Kidney (tissue), 14 donors: ENCODE measurements around the gene RARRES1. TPM values are rescaled to one million over a fixed set of nuclear protein-coding genes. Genes with fewer than 3 reads are reported as not detected.

Source experiments
- DNase-seq, 5 donors: peaks; one replicate each; pipeline ENCODE4 v3.0.0-alpha.2; 2013 to 2020
- FAIRE-seq: peaks from 2 replicates; lab custom pipeline; 2012; peaks lifted over from hg19 to GRCh38; lab: Jason Lieb, UNC
- H3K27ac ChIP-seq, 2 donors: one replicate each; pipeline ENCODE4 v1.7.0; 2013; ENCODE audit warnings: low read depth in 2 of 2, low read length in 2 of 2, inconsistent platforms in 1 of 2
- H3K27me3 ChIP-seq: one replicate; pipeline ENCODE4 v1.7.1; 2013; ENCODE audit warnings: low read length, inconsistent platforms; ENCODE audit not compliant: control insufficient read depth, insufficient read depth
- H3K36me3 ChIP-seq, 3 donors: one replicate each; pipeline versions ENCODE4 v1.7.0 to v1.7.1; 2013; ENCODE audit warnings: low read length in 3 of 3, control low read depth in 1 of 3, inconsistent platforms in 1 of 3; ENCODE audit not compliant: insufficient read depth in 3 of 3, control insufficient read depth in 2 of 3
- H3K4me1 ChIP-seq, 3 donors: one replicate each; pipeline versions ENCODE4 v1.7.0 to v1.7.1; 2013; ENCODE audit warnings: low read length in 3 of 3, inconsistent platforms in 1 of 3, low read depth in 1 of 3; ENCODE audit not compliant: control insufficient read depth in 2 of 3, insufficient read depth in 2 of 3
- H3K4me3 ChIP-seq, 3 donors: one replicate each; pipeline versions ENCODE4 v1.7.0 to v1.8.1; 2013; ENCODE audit warnings: low read length in 3 of 3, control low read depth in 1 of 3, inconsistent platforms in 1 of 3
- H3K9ac ChIP-seq, 3 donors: one replicate each; pipeline versions ENCODE4 v1.7.0 to v1.7.1; 2013; ENCODE audit warnings: low read length in 3 of 3, control low read depth in 1 of 3, inconsistent platforms in 1 of 3
- H3K9me3 ChIP-seq, 3 donors: one replicate each; pipeline versions ENCODE4 v1.7.0 to v1.7.1; 2013; ENCODE audit warnings: low read length in 3 of 3, control low read depth in 1 of 3, inconsistent platforms in 1 of 3; ENCODE audit not compliant: control insufficient read depth in 2 of 3, insufficient read depth in 1 of 3
- CTCF ChIP-seq: IDR thresholded peaks from 3 replicates; pipeline ENCODE4 v1.5.1; 2012; ENCODE audit warnings: mild to moderate bottlenecking, moderate library complexity, borderline replicate concordance; ENCODE audit not compliant: insufficient read depth; ENCODE audit errors: extremely low read depth
- intact Hi-C: fragments of 100-400 bp; cut with DNase I; formaldehyde crosslinking; loops from one replicate; pipeline ENCODE4 v1.11.1; 2022
- polyA plus RNA-seq: library from polyadenylated mRNA; stranded (reverse); fragments of 350-450 nt; fragmentation: Illumina TruSeq; extraction: RNeasy Lipid Tissue Mini Kit (QIAGEN cat#74804); gene quantifications from one replicate; pipeline ENCODE4 v1.2.3, GENCODE V29; 2014; ENCODE audit warnings: low read depth, low replicate concordance; ENCODE audit not compliant: insufficient read depth
- total RNA-seq: library from RNA; stranded (reverse); fragmentation: NEBNext Ultra II Directional; extraction: Animal tissue kit (Norgen Biotek cat#: 25700); gene quantifications from one replicate; pipeline ENCODE4 v1.2.1, GENCODE V29; 2021
- donor health status: control.
- donor health status: control.
- donor health status: control.
- donor health status: control.
- donor health status: control.
- donor health status: DM: yes; HTN: yes; CAD: no.
- donor health status: Normal renal cell carcinoma (clear cell type).

Gene RARRES1
- total and polyA plus RNA-seq, 2 donors from 2014 or later, result 10.3 to 94.0 TPM

- Histone ChIP-seq H3K36me3 (no peaks in the 10 kb centered on the region), H3K9me3 (no peaks in the 10 kb centered on the region), H3K4me1 (peaks cover 0 to 4% (median 0%) of the 10 kb centered on the region in 3 donors), H3K27me3 (no peaks in the 10 kb centered on the region), H3K9ac (no peak overlapping the region), H3K4me3 (no peak overlapping the region), H3K27ac (no peak overlapping the region)
- intact Hi-C loops, result no loop called here
- TF ChIP-seq CTCF, result no peak
- FAIRE-seq (no peak), DNase-seq (no peak)
Measured at GRCh38 chr3:158753854-158754253, 21.6 kb upstream of the RARRES1 start.

- no peak for FAIRE-seq
- H3K9me3 ChIP-seq, result no peaks in the 10 kb centered on the region
- no peak overlapping the region for H3K4me3 ChIP-seq
Measured at GRCh38 chr3:158751316-158751715, 19.1 kb upstream of the RARRES1 start.

DNA sequence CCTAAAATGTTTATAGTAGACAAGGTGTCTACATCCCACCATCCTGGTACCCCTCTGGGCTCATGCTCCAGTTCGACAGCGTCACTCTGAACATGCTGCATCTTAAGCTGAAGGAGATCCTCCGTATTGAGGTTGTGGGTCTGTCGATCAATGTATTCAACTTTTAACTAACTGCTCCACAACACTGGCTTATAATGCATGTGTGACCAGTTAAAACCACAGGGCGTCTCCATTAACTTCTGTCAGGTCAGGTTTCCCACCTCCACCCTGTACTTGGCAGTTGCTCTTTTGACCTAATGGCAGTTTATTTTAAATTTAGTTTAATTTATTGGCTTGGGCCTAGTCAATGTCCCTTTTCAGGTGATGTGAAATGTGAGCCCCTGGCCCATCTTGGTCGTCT is 17.8 kb upstream of the RARRES1 start:
- H3K27me3 ChIP-seq, result no peaks in the 10 kb centered on the region
- no peak for FAIRE-seq
- no peak for DNase-seq
- no peak overlapping the region for H3K27ac ChIP-seq
- no peak overlapping the region for H3K9ac ChIP-seq
- no peak for TF ChIP-seq CTCF
- peaks cover 0 to 4% (median 0%) of the 10 kb centered on the region in 3 donors for H3K4me1 ChIP-seq
- peaks cover 0 to 6% (median 0%) of the 10 kb centered on the region in 3 donors for H3K36me3 ChIP-seq
- H3K9me3 ChIP-seq, result no peaks in the 10 kb centered on the region
- intact Hi-C loops, result no loop called here
- H3K4me3 ChIP-seq, result no peak overlapping the region

More at GRCh38 chr3:158751316-158751715, 19.1 kb upstream of the RARRES1 start:
- Histone ChIP-seq H3K9ac (no peak overlapping the region), H3K36me3 (peaks cover 0 to 6% (median 0%) of the 10 kb centered on the region in 3 donors), H3K27ac (no peak overlapping the region), H3K27me3 (no peaks in the 10 kb centered on the region), H3K4me1 (peaks cover 0 to 4% (median 0%) of the 10 kb centered on the region in 3 donors)
- intact Hi-C loops, result no loop called here
- DNase-seq, result no peak
- TF ChIP-seq CTCF, result no peak

DNA sequence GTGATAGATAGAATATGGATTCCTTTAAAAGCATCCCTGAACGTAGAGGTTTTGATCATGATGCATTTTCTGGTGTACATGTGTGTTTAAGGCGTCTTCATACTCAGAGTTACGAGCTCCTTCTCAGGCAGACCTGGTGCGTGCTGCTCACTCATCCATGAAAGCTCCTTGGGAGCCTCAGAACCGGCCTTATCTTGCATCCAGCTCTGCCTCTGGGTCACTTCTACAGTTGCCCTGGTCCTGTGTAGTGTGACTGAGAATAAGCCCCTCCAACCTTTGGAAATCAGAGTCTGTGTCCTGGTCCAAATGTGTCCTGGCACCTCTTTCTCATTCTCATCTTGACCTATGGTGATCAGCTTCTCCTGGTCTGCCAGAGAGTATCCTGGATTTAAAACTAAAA is 17.3 kb upstream of the RARRES1 start:
- Histone ChIP-seq H3K9ac (no peak overlapping the region), H3K27ac (no peak overlapping the region), H3K9me3 (no peaks in the 10 kb centered on the region), H3K4me1 (peaks cover 0 to 4% (median 0%) of the 10 kb centered on the region in 3 donors), H3K36me3 (peaks cover 0 to 6% (median 0%) of the 10 kb centered on the region in 3 donors), H3K27me3 (no peaks in the 10 kb centered on the region), H3K4me3 (no peak overlapping the region)
- intact Hi-C loops, result no loop called here
- DNase-seq, result no peak
- FAIRE-seq, result no peak
- TF ChIP-seq CTCF, result no peak
